Tibial artery (tissue), 4 donors: ENCODE data around the gene ZNF326.

Experiments
- DNase-seq, 2 donors: peaks; one replicate each; pipeline ENCODE4 v3.0.0-alpha.2; 2019
- H3K27ac ChIP-seq, 2 donors: fragments of 200-600 bp; sonication (generic) in 1 of 2; 1 replicate in 1 of 2; 2 replicates in 1 of 2; pipeline ENCODE4 v1.5.1; 2018 to 2019; ENCODE audit warnings: mild to moderate bottlenecking in 1 of 2
- H3K27me3 ChIP-seq, 2 donors: fragments of 200-600 bp; sonication (generic) in 1 of 2; one replicate each; pipeline versions ENCODE4 v1.5.1 to v1.6.0; 2016 to 2019
- H3K36me3 ChIP-seq, 3 donors: fragments of 200-600 bp; sonication (generic) in 2 of 3; one replicate each; pipeline ENCODE4 v1.5.1; 2016 to 2019; ENCODE audit warnings: mild to moderate bottlenecking in 2 of 3
- H3K4me1 ChIP-seq, 4 donors: fragments of 200-600 bp; sonication (generic) in 2 of 4; 1 replicate in 3 of 4; 2 replicates in 1 of 4; pipeline ENCODE4 v1.5.1; 2016 to 2019
- H3K4me3 ChIP-seq, 2 donors: fragments of 200-600 bp; sonication (generic) in 1 of 2; 1 replicate in 1 of 2; 2 replicates in 1 of 2; pipeline ENCODE4 v1.5.1; 2018 to 2019; ENCODE audit warnings: mild to moderate bottlenecking in 2 of 2
- H3K9me3 ChIP-seq, 3 donors: fragments of 200-600 bp; sonication (generic) in 1 of 3; one replicate each; pipeline ENCODE4 v1.5.1; 2016 to 2019
- intact Hi-C: fragments of 100-400 bp; cut with DNase I; formaldehyde crosslinking; loops from one replicate; pipeline ENCODE4 v1.15.0; 2023; ENCODE audit warnings: low total_unique reads
- TF ChIP-seq, protein P1 (sequence below), 2 experiments: fragments of 200-600 bp in 1 of 2; fragments of 450-650 bp in 1 of 2; IDR thresholded peaks; one replicate each; pipeline ENCODE4 v1.5.1; 2017 to 2019; ENCODE audit warnings: antibody characterized with exemption in 2 of 2, mild to moderate bottlenecking in 1 of 2, moderate library complexity in 1 of 2

ZNF326 gene

GRCh38 chr1:90023691-90024090 is 28.8 kb downstream of the ZNF326 start:
- H3K9me3 ChIP-seq: no peaks in the 10 kb centered on the region
- TF ChIP-seq, protein P1, sequence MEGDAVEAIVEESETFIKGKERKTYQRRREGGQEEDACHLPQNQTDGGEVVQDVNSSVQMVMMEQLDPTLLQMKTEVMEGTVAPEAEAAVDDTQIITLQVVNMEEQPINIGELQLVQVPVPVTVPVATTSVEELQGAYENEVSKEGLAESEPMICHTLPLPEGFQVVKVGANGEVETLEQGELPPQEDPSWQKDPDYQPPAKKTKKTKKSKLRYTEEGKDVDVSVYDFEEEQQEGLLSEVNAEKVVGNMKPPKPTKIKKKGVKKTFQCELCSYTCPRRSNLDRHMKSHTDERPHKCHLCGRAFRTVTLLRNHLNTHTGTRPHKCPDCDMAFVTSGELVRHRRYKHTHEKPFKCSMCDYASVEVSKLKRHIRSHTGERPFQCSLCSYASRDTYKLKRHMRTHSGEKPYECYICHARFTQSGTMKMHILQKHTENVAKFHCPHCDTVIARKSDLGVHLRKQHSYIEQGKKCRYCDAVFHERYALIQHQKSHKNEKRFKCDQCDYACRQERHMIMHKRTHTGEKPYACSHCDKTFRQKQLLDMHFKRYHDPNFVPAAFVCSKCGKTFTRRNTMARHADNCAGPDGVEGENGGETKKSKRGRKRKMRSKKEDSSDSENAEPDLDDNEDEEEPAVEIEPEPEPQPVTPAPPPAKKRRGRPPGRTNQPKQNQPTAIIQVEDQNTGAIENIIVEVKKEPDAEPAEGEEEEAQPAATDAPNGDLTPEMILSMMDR (IDR thresholded peaks at IDR 0.05): no peak
- DNase-seq: no peak
- no peak overlapping the region for H3K4me3 ChIP-seq
- H3K27me3 ChIP-seq: no peaks in the 10 kb centered on the region
- H3K4me1 ChIP-seq: no peaks in the 10 kb centered on the region
- intact Hi-C loops: no loop called here
- peaks cover 76 to 90% (median 88%) of the 10 kb centered on the region in 3 donors for H3K36me3 ChIP-seq
- no peak overlapping the region for H3K27ac ChIP-seq

GRCh38 chr1:90027281-90027680 is 32.4 kb downstream of the ZNF326 start:
- Histone ChIP-seq H3K36me3 (peaks cover 70 to 82% (median 72%) of the 10 kb centered on the region in 3 donors), H3K4me1 (no peaks in the 10 kb centered on the region), H3K27ac (no peak overlapping the region), H3K4me3 (no peak overlapping the region), H3K9me3 (no peaks in the 10 kb centered on the region), H3K27me3 (no peaks in the 10 kb centered on the region)
- intact Hi-C loops: no loop called here
- DNase-seq: no peak
- TF ChIP-seq, protein P1 (IDR thresholded peaks at IDR 0.05): no peak

DNA sequence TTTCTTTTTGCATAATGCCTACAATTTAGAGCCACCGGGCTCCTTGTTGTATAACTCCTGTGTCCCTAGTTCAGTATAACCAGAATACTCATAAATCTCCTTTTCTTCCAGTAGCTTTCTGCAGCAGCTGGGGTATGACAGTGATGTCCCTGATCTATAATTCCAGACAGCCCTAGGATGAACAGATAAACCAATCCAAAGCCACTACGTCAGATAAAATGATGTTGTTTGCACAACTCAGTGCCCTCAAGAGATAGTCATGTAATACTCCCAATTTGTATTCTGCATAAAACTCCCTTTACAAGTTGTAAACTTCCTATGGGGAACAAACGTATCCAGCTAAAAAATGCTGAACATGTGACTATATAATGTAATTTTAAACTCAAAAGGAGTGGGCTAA is 44.7 kb downstream of the ZNF326 start:
- no peaks in the 10 kb centered on the region for H3K36me3 ChIP-seq
- no peak overlapping the region for H3K27ac ChIP-seq
- H3K4me1 ChIP-seq: no peaks in the 10 kb centered on the region
- no peaks in the 10 kb centered on the region for H3K27me3 ChIP-seq
- TF ChIP-seq, protein P1 (IDR thresholded peaks at IDR 0.05): no peak
- no peak for DNase-seq
- no peak overlapping the region for H3K4me3 ChIP-seq
- intact Hi-C loops: no loop called here
- no peaks in the 10 kb centered on the region for H3K9me3 ChIP-seq

GRCh38 chr1:90043586-90043985 is 48.7 kb downstream of the ZNF326 start:
- H3K27ac ChIP-seq: no peak overlapping the region
- no peaks in the 10 kb centered on the region for H3K27me3 ChIP-seq
- TF ChIP-seq, protein P1 (IDR thresholded peaks at IDR 0.05): no peak
- H3K4me3 ChIP-seq: no peak overlapping the region
- intact Hi-C loops: no loop called here
- no peaks in the 10 kb centered on the region for H3K36me3 ChIP-seq
- no peaks in the 10 kb centered on the region for H3K4me1 ChIP-seq
- no peak for DNase-seq
- H3K9me3 ChIP-seq: no peaks in the 10 kb centered on the region

DNA sequence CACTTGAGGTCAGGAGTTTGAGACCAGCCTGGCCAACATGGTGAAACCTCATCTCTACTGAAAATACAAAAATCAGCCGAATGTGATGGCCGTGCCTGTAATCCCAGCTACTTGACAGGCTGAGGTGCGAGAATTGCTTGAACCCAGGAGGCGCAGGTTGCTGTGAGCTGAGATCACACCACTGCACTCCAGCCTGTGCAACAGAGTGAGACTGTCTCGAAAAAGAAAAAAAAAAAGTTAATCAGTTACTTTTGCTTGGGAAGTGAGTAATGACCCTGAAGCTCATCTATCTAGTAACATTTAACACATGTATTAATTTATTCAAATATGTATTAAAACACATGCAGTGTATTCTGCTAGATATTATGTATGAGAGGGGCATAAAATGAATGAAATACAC is 49.4 kb downstream of the ZNF326 start:
- no peak for DNase-seq
- Histone ChIP-seq H3K4me3 (no peak overlapping the region), H3K9me3 (no peaks in the 10 kb centered on the region), H3K27ac (no peak overlapping the region), H3K4me1 (no peaks in the 10 kb centered on the region), H3K27me3 (no peaks in the 10 kb centered on the region), H3K36me3 (no peaks in the 10 kb centered on the region)
- TF ChIP-seq, protein P1 (IDR thresholded peaks at IDR 0.05): no peak
- intact Hi-C loops: no loop called here
